GM12872 (cell line): Measurements from ENCODE around the gene DMAC2L.

Experiments used
- CTCF ChIP-seq: IDR thresholded peaks from 3 replicates; pipeline ENCODE4 v1.5.1; 2011; ENCODE audit warnings: low read depth, mild to moderate bottlenecking, low read length, moderate library complexity; ENCODE audit not compliant: insufficient read depth

DMAC2L gene

GRCh38 chr14:50342221-50343078, 30.3 kb downstream of the DMAC2L start:
- TF ChIP-seq CTCF: peak; percentile 72

- TF ChIP-seq CTCF: no peak
Observed at GRCh38 chr14:50343434-50343833, 31.3 kb downstream of the DMAC2L start.

- no peak for TF ChIP-seq CTCF
Observed at GRCh38 chr14:50344116-50344775, 32.1 kb downstream of the DMAC2L start.

GRCh38 chr14:50344876-50345563, 32.9 kb downstream of the DMAC2L start:
- TF ChIP-seq CTCF: no peak

- no peak for TF ChIP-seq CTCF
Observed at GRCh38 chr14:50345846-50346422, 33.8 kb downstream of the DMAC2L start.

- no peak for TF ChIP-seq CTCF
Observed at GRCh38 chr14:50347521-50347920, 35.4 kb downstream of the DMAC2L start.

GRCh38 chr14:50348933-50349332, 36.8 kb downstream of the DMAC2L start:
- TF ChIP-seq CTCF: no peak
